HepG2 (cell line): Measurements from ENCODE around the gene MT1A. TPM values are rescaled to one million over a fixed set of nuclear protein-coding genes. Genes with fewer than 3 reads are reported as not detected.

Experiments
- CREB3 ChIP-seq: sonication (generic); formaldehyde crosslinking; IDR thresholded peaks from 2 replicates; pipeline ENCODE4 v1.5.0; 2020; ENCODE audit warnings: missing genetic modification reagents
- GTF3A ChIP-seq: sonication (generic); formaldehyde crosslinking; conservative IDR thresholded peaks from 2 replicates; pipeline ENCODE4 v1.4.0; 2020; ENCODE audit warnings: mild to moderate bottlenecking, missing genetic modification reagents
- HDAC2 ChIP-seq: sonication (generic); formaldehyde crosslinking; IDR thresholded peaks from 2 replicates; pipeline ENCODE4 v1.4.0; 2020; ENCODE audit warnings: missing genetic modification reagents
- HNF4A ChIP-seq: sonication (generic); formaldehyde crosslinking; IDR thresholded peaks from 2 replicates; pipeline ENCODE4 v1.4.0; 2020; ENCODE audit warnings: missing genetic modification reagents
- ONECUT2 ChIP-seq: sonication (generic); formaldehyde crosslinking; IDR thresholded peaks from 2 replicates; pipeline ENCODE4 v1.4.0; 2020; ENCODE audit warnings: missing genetic modification reagents
- RELA ChIP-seq: sonication (generic); formaldehyde crosslinking; IDR thresholded peaks from 2 replicates; pipeline ENCODE4 v1.4.0; 2020; ENCODE audit warnings: missing genetic modification reagents
- REPIN1 ChIP-seq: sonication (generic); formaldehyde crosslinking; IDR thresholded peaks from 2 replicates; pipeline ENCODE4 v1.8.0; 2022; ENCODE audit warnings: missing genetic modification reagents, low read depth, mild to moderate bottlenecking, borderline replicate concordance
- SMAD3 ChIP-seq: sonication (generic); formaldehyde crosslinking; IDR thresholded peaks from 2 replicates; pipeline ENCODE4 v1.4.0; 2020; ENCODE audit warnings: missing genetic modification reagents
- SOX13 ChIP-seq, 3 experiments: fragments of 450-650 bp in 1 of 3; sonication (generic) in 1 of 3; formaldehyde crosslinking in 1 of 3; IDR thresholded peaks in 2 of 3; conservative IDR thresholded peaks in 1 of 3; 2 replicates each; pipeline versions ENCODE4 v1.5.0 to v1.6.1; 2016 to 2020; ENCODE audit warnings: antibody characterized with exemption in 1 of 3, mild to moderate bottlenecking in 1 of 3, missing compliant biosample characterization in 1 of 3, missing genetic modification reagents in 1 of 3, moderate library complexity in 1 of 3
- TERF1 ChIP-seq: sonication (generic); formaldehyde crosslinking; IDR thresholded peaks from 2 replicates; pipeline ENCODE4 v1.8.0; 2022; ENCODE audit warnings: mild to moderate bottlenecking, missing genetic modification reagents, moderate library complexity
- ZFYVE20 ChIP-seq: sonication (generic); formaldehyde crosslinking; IDR thresholded peaks from 2 replicates; pipeline ENCODE4 v1.8.0; 2023; ENCODE audit warnings: low read depth, mild to moderate bottlenecking, moderate library complexity, missing genetic modification reagents, borderline replicate concordance
- ZNF234 ChIP-seq: sonication (generic); formaldehyde crosslinking; conservative IDR thresholded peaks from 2 replicates; pipeline ENCODE4 v1.5.1; 2020; ENCODE audit warnings: mild to moderate bottlenecking, missing genetic modification reagents
- ZNF547 ChIP-seq: sonication (generic); formaldehyde crosslinking; IDR thresholded peaks from 2 replicates; pipeline ENCODE4 v1.5.1; 2020; ENCODE audit warnings: mild to moderate bottlenecking, missing genetic modification reagents
- ZNF567 ChIP-seq: sonication (generic); formaldehyde crosslinking; IDR thresholded peaks from 2 replicates; pipeline ENCODE4 v1.8.1; 2023; ENCODE audit warnings: mild to moderate bottlenecking, missing genetic modification reagents, borderline replicate concordance
- ZNF772 ChIP-seq: sonication (generic); formaldehyde crosslinking; IDR thresholded peaks from 2 replicates; pipeline ENCODE4 v1.5.0; 2020; ENCODE audit warnings: mild to moderate bottlenecking, missing genetic modification reagents
- ZNF788 ChIP-seq: sonication (generic); formaldehyde crosslinking; IDR thresholded peaks from 2 replicates; pipeline ENCODE4 v1.5.0; 2020; ENCODE audit warnings: mild to moderate bottlenecking, missing genetic modification reagents, borderline replicate concordance
- ZNF883 ChIP-seq: sonication (generic); formaldehyde crosslinking; IDR thresholded peaks from 2 replicates; pipeline ENCODE4 v1.5.1; 2020; ENCODE audit warnings: mild to moderate bottlenecking, missing genetic modification reagents; ENCODE audit errors: not compliant biosample characterization
- polyA plus RNA-seq, 8 experiments: library from polyadenylated mRNA; depleted of rRNA in 3 of 8; stranded (reverse) in 7 of 8; unstranded in 1 of 8; fragments of >200 nt; fragmentation: Illumina TruSeq in 4 of 8; extraction: Trizol in 4 of 8; gene quantifications; 2 replicates each; pipeline versions ENCODE4 v1.2.1 to v1.2.3, GENCODE V29; 2011 to 2016; ENCODE audit warnings: low read depth in 4 of 8, missing spikeins in 1 of 8, mixed read lengths in 1 of 8; ENCODE audit not compliant: insufficient read depth in 1 of 8
- total RNA-seq, 5 experiments: library from RNA; depleted of rRNA; stranded (reverse); fragments of >200 nt; fragmentation: Illumina TruSeq; extraction: Trizol; gene quantifications; 2 replicates each; pipeline ENCODE4 v1.2.3, GENCODE V29; 2016; ENCODE audit warnings: low read depth in 1 of 5
- TF ChIP-seq, protein P1 (sequence below): IDR thresholded peaks from 2 replicates; pipeline ENCODE4 v1.6.1; 2016; ENCODE audit warnings: low read depth, control low read depth
- TF ChIP-seq, protein P2 (sequence below): sonication (generic); formaldehyde crosslinking; conservative IDR thresholded peaks from 2 replicates; pipeline ENCODE4 v1.4.0; 2020; ENCODE audit warnings: missing genetic modification reagents
- TF ChIP-seq, protein P3 (sequence below): sonication (generic); formaldehyde crosslinking; IDR thresholded peaks from 2 replicates; pipeline ENCODE4 v1.5.1; 2020; ENCODE audit warnings: missing genetic modification reagents, mild to moderate bottlenecking, borderline replicate concordance
- TF ChIP-seq, protein P4 (sequence below): IDR thresholded peaks from 2 replicates; pipeline ENCODE4 v1.6.1; 2016; ENCODE audit warnings: missing compliant biosample characterization, missing genetic modification reagents, borderline replicate concordance

The MT1A gene
- total and polyA plus RNA-seq, 2 of the 13 experiments (the other 11 are each of a cell fraction or from before 2014, with no cell fraction given): 8.3 to 10.4 TPM

DNA sequence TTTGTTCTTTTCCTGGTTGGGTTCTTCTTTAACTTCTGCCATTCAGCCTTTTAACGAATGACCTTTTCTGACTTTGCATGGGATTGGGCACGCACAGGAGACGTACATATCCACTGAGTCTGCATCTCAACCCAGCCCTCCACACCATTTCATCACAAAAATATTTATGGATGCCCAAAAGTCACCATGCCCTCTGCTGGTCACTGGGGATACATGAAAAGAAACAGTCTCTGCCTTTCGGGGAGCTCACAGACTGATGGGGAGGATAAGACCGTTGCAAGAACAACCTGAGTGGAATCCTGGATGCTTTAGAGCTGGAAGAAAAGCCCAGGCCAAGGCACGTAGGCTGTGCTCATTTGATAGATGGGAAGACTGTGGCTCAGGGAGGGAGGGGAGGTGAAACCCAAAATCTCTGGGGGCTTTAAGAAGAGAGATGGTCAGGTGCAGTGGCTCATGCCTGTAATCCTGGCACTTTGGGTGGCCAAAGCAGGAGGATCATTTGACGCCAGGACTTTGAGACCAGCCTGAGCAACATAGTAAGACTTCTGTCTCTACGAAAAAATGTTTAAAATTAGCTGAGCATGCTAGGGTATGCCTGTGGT is 38.0 kb upstream of the MT1A start (continued):
- TF ChIP-seq ZNF234 (CRISPR knock-in tag) (no peak), ZNF772 (CRISPR knock-in tag) (no peak), CREB3 (CRISPR knock-in tag) (no peak), ZFYVE20 (CRISPR knock-in tag) (no peak), HNF4A (CRISPR knock-in tag) (no peak), SMAD3 (no peak), ZNF883 (CRISPR knock-in tag) (no peak), ZNF547 (CRISPR knock-in tag) (no peak), HDAC2 (CRISPR knock-in tag) (no peak), SOX13 (IDR thresholded peaks at IDR 0.05) (no peak), SOX13 (CRISPR knock-in tag; conservative IDR thresholded peaks at IDR 0.05 in 1 of 2, IDR thresholded peaks at IDR 0.05 in 1 of 2) (no peak), ZNF788 (CRISPR knock-in tag) (no peak), ZNF567 (CRISPR knock-in tag) (no peak), TERF1 (no peak), RELA (no peak), REPIN1 (CRISPR knock-in tag) (peak; percentile 58; the same call in 1 of the 2 replicates), ONECUT2 (CRISPR knock-in tag) (no peak), GTF3A (CRISPR knock-in tag) (0 out of 2 replicates have a peak, but pooled peaks have one; percentile 67)
- TF ChIP-seq, protein P1, sequence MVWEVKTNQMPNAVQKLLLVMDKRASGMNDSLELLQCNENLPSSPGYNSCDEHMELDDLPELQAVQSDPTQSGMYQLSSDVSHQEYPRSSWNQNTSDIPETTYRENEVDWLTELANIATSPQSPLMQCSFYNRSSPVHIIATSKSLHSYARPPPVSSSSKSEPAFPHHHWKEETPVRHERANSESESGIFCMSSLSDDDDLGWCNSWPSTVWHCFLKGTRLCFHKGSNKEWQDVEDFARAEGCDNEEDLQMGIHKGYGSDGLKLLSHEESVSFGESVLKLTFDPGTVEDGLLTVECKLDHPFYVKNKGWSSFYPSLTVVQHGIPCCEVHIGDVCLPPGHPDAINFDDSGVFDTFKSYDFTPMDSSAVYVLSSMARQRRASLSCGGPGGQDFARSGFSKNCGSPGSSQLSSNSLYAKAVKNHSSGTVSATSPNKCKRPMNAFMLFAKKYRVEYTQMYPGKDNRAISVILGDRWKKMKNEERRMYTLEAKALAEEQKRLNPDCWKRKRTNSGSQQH (CRISPR knock-in tag): no peak
- TF ChIP-seq, protein P2, sequence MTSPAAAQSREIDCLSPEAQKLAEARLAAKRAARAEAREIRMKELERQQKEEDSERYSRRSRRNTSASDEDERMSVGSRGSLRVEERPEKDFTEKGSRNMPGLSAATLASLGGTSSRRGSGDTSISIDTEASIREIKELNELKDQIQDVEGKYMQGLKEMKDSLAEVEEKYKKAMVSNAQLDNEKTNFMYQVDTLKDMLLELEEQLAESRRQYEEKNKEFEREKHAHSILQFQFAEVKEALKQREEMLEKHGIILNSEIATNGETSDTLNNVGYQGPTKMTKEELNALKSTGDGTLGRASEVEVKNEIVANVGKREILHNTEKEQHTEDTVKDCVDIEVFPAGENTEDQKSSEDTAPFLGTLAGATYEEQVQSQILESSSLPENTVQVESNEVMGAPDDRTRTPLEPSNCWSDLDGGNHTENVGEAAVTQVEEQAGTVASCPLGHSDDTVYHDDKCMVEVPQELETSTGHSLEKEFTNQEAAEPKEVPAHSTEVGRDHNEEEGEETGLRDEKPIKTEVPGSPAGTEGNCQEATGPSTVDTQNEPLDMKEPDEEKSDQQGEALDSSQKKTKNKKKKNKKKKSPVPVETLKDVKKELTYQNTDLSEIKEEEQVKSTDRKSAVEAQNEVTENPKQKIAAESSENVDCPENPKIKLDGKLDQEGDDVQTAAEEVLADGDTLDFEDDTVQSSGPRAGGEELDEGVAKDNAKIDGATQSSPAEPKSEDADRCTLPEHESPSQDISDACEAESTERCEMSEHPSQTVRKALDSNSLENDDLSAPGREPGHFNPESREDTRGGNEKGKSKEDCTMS (CRISPR knock-in tag): no peak
- TF ChIP-seq, protein P3, sequence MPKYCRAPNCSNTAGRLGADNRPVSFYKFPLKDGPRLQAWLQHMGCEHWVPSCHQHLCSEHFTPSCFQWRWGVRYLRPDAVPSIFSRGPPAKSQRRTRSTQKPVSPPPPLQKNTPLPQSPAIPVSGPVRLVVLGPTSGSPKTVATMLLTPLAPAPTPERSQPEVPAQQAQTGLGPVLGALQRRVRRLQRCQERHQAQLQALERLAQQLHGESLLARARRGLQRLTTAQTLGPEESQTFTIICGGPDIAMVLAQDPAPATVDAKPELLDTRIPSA: no peak
- TF ChIP-seq, protein P4, sequence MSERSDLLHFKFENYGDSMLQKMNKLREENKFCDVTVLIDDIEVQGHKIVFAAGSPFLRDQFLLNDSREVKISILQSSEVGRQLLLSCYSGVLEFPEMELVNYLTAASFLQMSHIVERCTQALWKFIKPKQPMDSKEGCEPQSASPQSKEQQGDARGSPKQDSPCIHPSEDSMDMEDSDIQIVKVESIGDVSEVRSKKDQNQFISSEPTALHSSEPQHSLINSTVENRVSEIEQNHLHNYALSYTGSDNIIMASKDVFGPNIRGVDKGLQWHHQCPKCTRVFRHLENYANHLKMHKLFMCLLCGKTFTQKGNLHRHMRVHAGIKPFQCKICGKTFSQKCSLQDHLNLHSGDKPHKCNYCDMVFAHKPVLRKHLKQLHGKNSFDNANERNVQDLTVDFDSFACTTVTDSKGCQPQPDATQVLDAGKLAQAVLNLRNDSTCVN (CRISPR knock-in tag): no peak
